Gastroesophageal sphincter (tissue), 4 donors: Measurements from ENCODE around the gene IER3. TPM values are rescaled to one million over a fixed set of nuclear protein-coding genes. Genes with fewer than 3 reads are reported as not detected.

Experiments
- ATAC-seq: fragments of 150-250 bp; one replicate; pipeline ENCODE4 v1.9.1; 2016; ENCODE audit warnings: mild to moderate bottlenecking, moderate library complexity
- H3K27ac ChIP-seq, 4 donors: fragments of 200-600 bp; sonication (generic) in 3 of 4; 1 replicate in 3 of 4; 2 replicates in 1 of 4; pipeline ENCODE4 v1.5.1; 2016 to 2019
- H3K27me3 ChIP-seq: fragments of 200-600 bp; sonication (generic); one replicate; pipeline ENCODE4 v1.5.1; 2019
- H3K36me3 ChIP-seq, 2 donors: fragments of 200-600 bp; sonication (generic); one replicate each; pipeline ENCODE4 v1.5.1; 2019; ENCODE audit warnings: control low read depth in 1 of 2
- H3K4me1 ChIP-seq, 3 donors: fragments of 200-600 bp; sonication (generic); 1 replicate in 2 of 3; 2 replicates in 1 of 3; pipeline ENCODE4 v1.5.1; 2016 to 2019; ENCODE audit warnings: control low read depth in 2 of 3
- H3K4me3 ChIP-seq, 2 donors: fragments of 200-600 bp; sonication (generic); one replicate each; pipeline ENCODE4 v1.5.1; 2019; ENCODE audit warnings: mild to moderate bottlenecking in 1 of 2, moderate library complexity in 1 of 2
- H3K9me3 ChIP-seq, 3 donors: fragments of 200-600 bp; sonication (generic); one replicate each; pipeline ENCODE4 v1.5.1; 2017 to 2019; ENCODE audit warnings: control low read depth in 2 of 3
- CTCF ChIP-seq, 4 experiments: fragments of 200-600 bp in 2 of 4; fragments of 450-650 bp in 2 of 4; sonication (generic) in 1 of 4; IDR thresholded peaks; one replicate each; pipeline ENCODE4 v1.5.1; 2017 to 2019; ENCODE audit warnings: antibody characterized with exemption in 4 of 4, mild to moderate bottlenecking in 2 of 4, moderate library complexity in 2 of 4
- EP300 ChIP-seq: sonication (generic); formaldehyde crosslinking; IDR thresholded peaks from one replicate; pipeline ENCODE4 v1.6.1; 2017; ENCODE audit warnings: antibody characterized with exemption, mild to moderate bottlenecking
- POLR2A ChIP-seq, 2 donors: fragments of 450-650 bp; IDR thresholded peaks; one replicate each; pipeline ENCODE4 v1.6.1; 2017; ENCODE audit warnings: antibody characterized with exemption in 2 of 2, mild to moderate bottlenecking in 2 of 2, moderate library complexity in 1 of 2
- POLR2AphosphoS5 ChIP-seq: sonication (generic); formaldehyde crosslinking; IDR thresholded peaks from one replicate; pipeline ENCODE4 v1.6.1; 2017; ENCODE audit warnings: antibody characterized with exemption
- WGBS, 2 donors: methylation state at CpG; one replicate each; pipeline ENCODE4 v1.1.5; 2018; ENCODE audit warnings: low coverage in 1 of 2; 5-methylcytosine and 5-hydroxymethylcytosine counted together
- total RNA-seq, 4 donors: library from RNA; depleted of rRNA; stranded (reverse); fragments of >200 nt; gene quantifications; one replicate each; pipeline ENCODE4 v1.1.0, GENCODE V29; 2016

Gene IER3
- total RNA-seq, 4 donors from 2014 or later: 5.6 to 31.9 (median 11.3) TPM

DNA sequence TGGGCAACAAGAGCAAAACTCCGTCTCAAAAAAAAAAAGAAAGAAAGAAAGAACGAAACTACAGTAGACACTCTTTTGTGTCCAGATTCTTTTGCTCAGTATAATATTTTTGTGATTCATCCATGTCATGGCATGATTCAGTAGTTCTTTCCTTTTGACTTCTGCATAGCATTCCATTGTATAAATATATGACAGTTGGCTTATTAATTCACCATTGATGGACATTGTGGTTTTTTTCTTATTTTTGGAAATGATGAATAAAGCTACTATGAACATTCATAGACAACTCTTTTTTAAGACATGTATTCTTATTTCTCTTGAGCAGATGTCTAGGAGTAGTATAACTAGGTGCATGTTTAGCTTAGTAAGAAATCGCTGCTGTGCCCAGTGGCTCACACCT lies 10.3 kb upstream of the IER3 start:
- no peak for TF ChIP-seq POLR2A (IDR thresholded peaks at IDR 0.05)
- no peak for TF ChIP-seq EP300
- TF ChIP-seq POLR2AphosphoS5: no peak
- no peak for TF ChIP-seq CTCF (IDR thresholded peaks at IDR 0.05)
- WGBS, 2 donors: 60 to 68% methylated on average over 2 of the region's 3 CpGs

DNA sequence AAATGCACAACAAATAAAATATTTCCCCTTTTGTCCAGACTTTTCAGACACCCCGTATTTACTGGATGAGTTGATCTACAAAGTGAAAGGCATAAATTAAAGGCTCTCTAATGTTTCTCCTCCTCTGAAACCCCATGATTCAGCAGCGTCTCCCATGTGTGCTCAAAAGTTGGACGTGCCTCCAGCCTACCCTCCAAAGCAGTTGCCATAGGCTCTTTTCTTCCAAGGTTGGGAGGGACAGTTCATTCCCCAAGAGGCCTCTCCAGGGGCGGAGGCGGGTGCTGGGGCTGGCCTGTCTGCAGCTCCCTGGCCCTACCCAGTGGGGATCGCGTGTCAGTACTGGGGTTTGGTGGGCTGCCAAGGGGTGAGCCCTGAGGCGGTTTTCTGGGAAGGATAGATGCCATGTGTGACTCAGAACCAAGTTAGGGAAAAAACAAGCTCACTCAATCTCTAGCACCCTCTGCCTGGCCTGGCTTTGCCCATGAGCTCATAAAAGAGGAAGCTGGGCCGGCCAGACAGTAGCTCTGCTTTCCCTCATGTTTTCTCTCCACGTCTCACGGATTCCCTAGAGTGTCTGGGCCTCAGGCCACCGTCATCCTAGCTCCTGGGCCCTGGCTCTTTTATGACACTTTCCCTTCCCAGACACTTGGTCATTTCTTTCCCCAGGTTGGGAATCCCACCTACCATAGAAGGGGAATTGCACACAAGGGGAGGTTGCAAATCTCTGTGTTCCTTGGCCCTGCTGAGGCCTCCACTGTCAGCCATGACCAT lies 8.0 kb upstream of the IER3 start:
- H3K36me3 ChIP-seq: no peaks in the 10 kb centered on the region
- WGBS, 2 donors: 6 to 16% methylated on average over 3 to 9 of the region's 12 CpGs
- H3K27ac ChIP-seq: peak overlapping the region; percentile 55 to 88 (median 84)
- TF ChIP-seq EP300: no peak
- TF ChIP-seq POLR2AphosphoS5: peak; percentile 97
- peak in 2 of 4 experiments; percentile 21 to 25 for TF ChIP-seq CTCF (IDR thresholded peaks at IDR 0.05)
- peak; percentile 95 for ATAC-seq
- no peaks in the 10 kb centered on the region for H3K27me3 ChIP-seq
- H3K9me3 ChIP-seq: no peaks in the 10 kb centered on the region
- H3K4me1 ChIP-seq: peaks cover 0 to 33% (median 8%) of the 10 kb centered on the region in 3 donors
- no peak overlapping the region for H3K4me3 ChIP-seq

More for the DNA sequence above, 10.3 kb upstream of the IER3 start:
- Histone ChIP-seq H3K4me3 (no peak overlapping the region), H3K4me1 (peaks cover 0 to 34% (median 8%) of the 10 kb centered on the region in 3 donors), H3K9me3 (no peaks in the 10 kb centered on the region), H3K27me3 (no peaks in the 10 kb centered on the region), H3K27ac (peak overlapping the region in 1 of 4 donors; percentile 88), H3K36me3 (no peaks in the 10 kb centered on the region)
- no peak for ATAC-seq

GRCh38 chr6:30750379-30750668 lies 6.0 kb upstream of the IER3 start:
- Histone ChIP-seq H3K9me3 (no peaks in the 10 kb centered on the region), H3K27ac (peak overlapping the region in 3 of 4 donors; percentile 10 to 88 (median 33)), H3K4me1 (peaks cover 0 to 33% (median 8%) of the 10 kb centered on the region in 3 donors), H3K4me3 (no peak overlapping the region), H3K27me3 (no peaks in the 10 kb centered on the region), H3K36me3 (no peaks in the 10 kb centered on the region)
- ATAC-seq: no peak
- TF ChIP-seq POLR2A (IDR thresholded peaks at IDR 0.05): no peak
- TF ChIP-seq POLR2AphosphoS5: no peak

GRCh38 chr6:30749554-30750378 lies 5.4 kb upstream of the IER3 start:
- no peak overlapping the region for H3K4me3 ChIP-seq
- H3K36me3 ChIP-seq: no peaks in the 10 kb centered on the region
- H3K27me3 ChIP-seq: no peaks in the 10 kb centered on the region
- H3K9me3 ChIP-seq: no peaks in the 10 kb centered on the region
- peak overlapping the region in 3 of 4 donors; percentile 10 to 88 (median 33) for H3K27ac ChIP-seq
- no peak for TF ChIP-seq POLR2A (IDR thresholded peaks at IDR 0.05)
- TF ChIP-seq EP300: no peak
- no peak for TF ChIP-seq POLR2AphosphoS5
- TF ChIP-seq CTCF (IDR thresholded peaks at IDR 0.05): no peak
- WGBS, 2 donors: 89% methylated on average over 7 of the region's 12 CpGs
- peaks cover 0 to 38% (median 8%) of the 10 kb centered on the region in 3 donors for H3K4me1 ChIP-seq
- no peak for ATAC-seq

DNA sequence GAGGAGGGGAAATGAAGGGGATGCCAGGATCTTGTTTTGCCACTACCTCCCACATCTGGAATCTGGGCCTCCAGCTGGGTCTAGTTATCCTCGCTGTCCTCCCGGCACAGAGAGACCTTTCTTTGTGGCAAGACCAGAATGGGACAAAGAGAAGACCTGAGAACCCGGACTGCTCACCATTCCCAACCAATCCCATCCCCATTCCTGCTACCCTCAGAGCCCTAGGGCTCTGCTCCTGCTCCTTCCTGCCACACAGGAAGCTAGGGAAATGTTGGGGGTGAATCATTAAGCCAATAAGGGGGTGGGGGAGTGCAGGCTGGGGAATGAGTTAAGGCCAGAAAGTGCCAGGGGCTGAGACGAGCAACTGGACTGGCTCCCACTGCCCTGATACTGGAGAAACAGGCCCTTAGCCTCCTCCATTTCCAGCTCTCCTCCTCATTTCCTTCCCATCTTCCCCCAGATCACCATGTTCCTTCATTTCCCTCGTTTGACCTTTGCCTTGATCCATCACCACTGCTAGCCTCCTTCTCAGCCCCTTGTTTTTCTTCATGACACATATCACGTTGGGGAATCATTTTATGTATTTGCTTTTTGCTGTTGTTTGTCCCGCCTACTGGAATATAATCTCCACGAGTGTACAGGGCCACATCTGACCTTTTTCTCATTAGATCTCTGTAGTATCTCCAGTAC lies 4.6 kb upstream of the IER3 start:
- Histone ChIP-seq H3K4me3 (no peak overlapping the region), H3K27me3 (no peaks in the 10 kb centered on the region), H3K4me1 (peaks cover 0 to 42% (median 8%) of the 10 kb centered on the region in 3 donors), H3K36me3 (no peaks in the 10 kb centered on the region), H3K27ac (peak overlapping the region in 1 of 4 donors; percentile 45), H3K9me3 (no peaks in the 10 kb centered on the region)
- 71 to 74% methylated on average over 5 to 8 of the region's 8 CpGs for WGBS, 2 donors
- no peak for ATAC-seq
- TF ChIP-seq POLR2A (IDR thresholded peaks at IDR 0.05) (no peak), EP300 (no peak), CTCF (IDR thresholded peaks at IDR 0.05) (no peak)
